OCI-LY1 (cell line): ENCODE measurements around the gene CLDN19.
"Not testable (repeated sequence)": the region's sequence is repeated elsewhere in the genome, so short reads cannot be mapped to it uniquely, and the experiment has no call there.

Experiments used
- H2AFZ ChIP-seq: fragments of 200-600 bp; sonication (generic), shearing (Covaris generic); 2 replicates; pipeline ENCODE4 v1.6.0; 2014; ENCODE audit warnings: antibody characterized with exemption, mild to moderate bottlenecking, low read length
- H3F3A ChIP-seq: fragments of 200-600 bp; sonication (generic), shearing (Covaris generic); 2 replicates; pipeline ENCODE4 v1.6.0; 2014; ENCODE audit warnings: mild to moderate bottlenecking, antibody characterized with exemption, low read length, moderate library complexity; ENCODE audit not compliant: insufficient read depth
- H3K27ac ChIP-seq: fragments of 200-600 bp; sonication (generic); 2 replicates; pipeline ENCODE4 v1.5.1; 2014; ENCODE audit warnings: low read length, mixed run types, mild to moderate bottlenecking, low read depth; ENCODE audit not compliant: poor library complexity, severe bottlenecking
- H3K27me3 ChIP-seq: fragments of 200-600 bp; sonication (generic); 2 replicates; pipeline ENCODE4 v1.6.0; 2014; ENCODE audit warnings: antibody characterized with exemption, mild to moderate bottlenecking, low read length, moderate library complexity; ENCODE audit not compliant: insufficient read depth
- H3K36me3 ChIP-seq: fragments of 200-600 bp; sonication (generic); 2 replicates; pipeline ENCODE4 v1.6.1; 2014; ENCODE audit warnings: mild to moderate bottlenecking, antibody characterized with exemption, low read length, moderate library complexity, mixed read lengths; ENCODE audit not compliant: insufficient read depth
- H3K4me1 ChIP-seq: fragments of 200-600 bp; sonication (generic); 2 replicates; pipeline ENCODE4 v1.5.1; 2014; ENCODE audit warnings: mild to moderate bottlenecking, low read length, moderate library complexity; ENCODE audit not compliant: insufficient read depth, severe bottlenecking
- H3K4me2 ChIP-seq: fragments of 200-600 bp; sonication (generic), shearing (Covaris generic); 2 replicates; pipeline ENCODE4 v1.6.1; 2014; ENCODE audit warnings: low read length
- H3K4me3 ChIP-seq: fragments of 200-600 bp; sonication (generic); 2 replicates; pipeline ENCODE4 v1.5.1; 2014; ENCODE audit warnings: low read length, low read depth, mild to moderate bottlenecking, mixed read lengths; ENCODE audit not compliant: poor library complexity, severe bottlenecking
- H3K79me2 ChIP-seq: fragments of 200-600 bp; shearing (Covaris generic); 2 replicates; pipeline ENCODE4 v1.6.1; 2016; ENCODE audit warnings: mixed run types, low read length, mixed read lengths; ENCODE audit not compliant: insufficient read depth
- H3K9ac ChIP-seq: fragments of 200-600 bp; sonication (generic), shearing (Covaris generic); 2 replicates; pipeline ENCODE4 v1.6.1; 2014; ENCODE audit warnings: mild to moderate bottlenecking, low read length, mixed read lengths
- H3K9me2 ChIP-seq: fragments of 200-600 bp; sonication (generic), shearing (Covaris generic); 2 replicates; pipeline ENCODE4 v1.6.1; 2014; ENCODE audit warnings: low read depth, mild to moderate bottlenecking, low read length, mixed read lengths
- H3K9me3 ChIP-seq: fragments of 200-600 bp; shearing (Covaris generic); 2 replicates; pipeline ENCODE4 v1.6.1; 2014; ENCODE audit warnings: low read length, mixed read lengths
- H4K20me1 ChIP-seq: fragments of 200-600 bp; sonication (generic), shearing (Covaris generic); 2 replicates; pipeline ENCODE4 v1.6.0; 2016; ENCODE audit warnings: mild to moderate bottlenecking, low read length; ENCODE audit not compliant: insufficient read depth
- CTCF ChIP-seq: fragments of 200-600 bp; sonication (generic), shearing (Covaris generic); IDR thresholded peaks from 2 replicates; pipeline ENCODE4 v1.5.1; 2017; ENCODE audit warnings: mild to moderate bottlenecking, antibody characterized with exemption, low read length, moderate library complexity, mixed read lengths
- EZH2 ChIP-seq: fragments of 200-600 bp; sonication (generic), shearing (Covaris generic); IDR thresholded peaks from 2 replicates; pipeline ENCODE4 v1.8.0; 2017; ENCODE audit warnings: borderline replicate concordance, mixed run types, mild to moderate bottlenecking, antibody characterized with exemption, low read length, moderate library complexity, mixed read lengths

Gene CLDN19

DNA sequence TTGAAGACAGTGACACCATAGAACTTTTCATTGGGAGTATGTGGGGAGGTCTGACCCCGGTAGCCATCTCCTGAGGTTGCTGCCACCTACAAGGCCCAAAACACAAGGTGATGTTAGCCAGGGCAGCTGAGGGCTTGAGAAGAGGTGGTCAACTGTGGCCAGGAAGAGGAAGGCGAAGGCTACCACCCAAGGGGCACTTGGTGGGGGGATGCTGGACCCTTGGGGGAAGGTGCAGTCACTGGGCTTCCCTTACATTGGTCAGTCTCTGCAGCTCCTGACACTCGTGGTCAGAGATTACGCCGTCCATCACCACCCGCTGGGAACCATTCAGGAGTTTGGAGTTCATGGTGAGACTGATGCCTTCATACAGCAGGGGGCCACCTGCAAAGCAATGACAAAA, 12.2 kb upstream of the CLDN19 start:
- no peaks in the 10 kb centered on the region for H4K20me1 ChIP-seq
- H3K27ac ChIP-seq: no peak overlapping the region
- TF ChIP-seq EZH2 (no peak), CTCF (no peak)
- no peaks in the 10 kb centered on the region for H3K9me3 ChIP-seq
- H3K27me3 ChIP-seq: no peaks in the 10 kb centered on the region
- no peaks in the 10 kb centered on the region for H3F3A ChIP-seq
- no peak overlapping the region for H2AFZ ChIP-seq
- H3K4me2 ChIP-seq: no peak overlapping the region
- no peak overlapping the region for H3K9ac ChIP-seq
- no peak overlapping the region for H3K4me3 ChIP-seq
- no peaks in the 10 kb centered on the region for H3K79me2 ChIP-seq
- H3K36me3 ChIP-seq: peaks cover 58% of the 10 kb centered on the region
- no peaks in the 10 kb centered on the region for H3K9me2 ChIP-seq
- no peaks in the 10 kb centered on the region for H3K4me1 ChIP-seq

GRCh38 chr1:42751511-42752070, 11.6 kb upstream of the CLDN19 start:
- H3K79me2 ChIP-seq, H4K20me1 ChIP-seq, H3F3A ChIP-seq, H3K9me3 ChIP-seq, H2AFZ ChIP-seq, H3K4me2 ChIP-seq, H3K27ac ChIP-seq, H3K4me1 ChIP-seq, H3K27me3 ChIP-seq, H3K9me2 ChIP-seq, H3K4me3 ChIP-seq, H3K9ac ChIP-seq: not testable (repeated sequence)
- H3K36me3 ChIP-seq: peaks cover 58% of the 10 kb centered on the region

DNA sequence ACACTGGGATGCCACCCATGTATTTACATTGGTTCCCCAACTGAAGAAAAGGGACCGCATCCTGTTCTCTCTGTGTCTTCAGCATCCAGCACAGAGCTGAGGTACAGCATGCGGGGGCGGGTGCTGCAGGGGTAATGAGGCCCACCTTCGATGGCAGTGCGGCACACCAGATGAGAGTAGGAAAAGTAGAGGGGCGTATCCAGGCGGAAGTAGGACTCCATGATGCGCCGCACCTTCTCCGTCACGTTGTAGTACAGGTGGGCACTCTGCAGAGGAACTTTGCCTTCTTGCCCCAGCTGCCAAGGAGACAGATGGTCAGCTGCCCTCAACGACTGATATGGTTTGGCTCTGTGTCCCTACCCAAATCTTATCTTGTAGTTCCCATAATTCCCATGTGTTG, 10.0 kb upstream of the CLDN19 start:
- Histone ChIP-seq H4K20me1 (no peaks in the 10 kb centered on the region), H3K36me3 (peaks cover 56% of the 10 kb centered on the region), H3K4me3 (no peak overlapping the region), H3K27ac (no peak overlapping the region), H3F3A (no peaks in the 10 kb centered on the region), H2AFZ (no peak overlapping the region), H3K9me3 (no peaks in the 10 kb centered on the region), H3K9ac (no peak overlapping the region), H3K27me3 (no peaks in the 10 kb centered on the region), H3K4me1 (no peaks in the 10 kb centered on the region), H3K9me2 (no peaks in the 10 kb centered on the region), H3K4me2 (no peak overlapping the region), H3K79me2 (no peaks in the 10 kb centered on the region)
- no peak for TF ChIP-seq EZH2

DNA sequence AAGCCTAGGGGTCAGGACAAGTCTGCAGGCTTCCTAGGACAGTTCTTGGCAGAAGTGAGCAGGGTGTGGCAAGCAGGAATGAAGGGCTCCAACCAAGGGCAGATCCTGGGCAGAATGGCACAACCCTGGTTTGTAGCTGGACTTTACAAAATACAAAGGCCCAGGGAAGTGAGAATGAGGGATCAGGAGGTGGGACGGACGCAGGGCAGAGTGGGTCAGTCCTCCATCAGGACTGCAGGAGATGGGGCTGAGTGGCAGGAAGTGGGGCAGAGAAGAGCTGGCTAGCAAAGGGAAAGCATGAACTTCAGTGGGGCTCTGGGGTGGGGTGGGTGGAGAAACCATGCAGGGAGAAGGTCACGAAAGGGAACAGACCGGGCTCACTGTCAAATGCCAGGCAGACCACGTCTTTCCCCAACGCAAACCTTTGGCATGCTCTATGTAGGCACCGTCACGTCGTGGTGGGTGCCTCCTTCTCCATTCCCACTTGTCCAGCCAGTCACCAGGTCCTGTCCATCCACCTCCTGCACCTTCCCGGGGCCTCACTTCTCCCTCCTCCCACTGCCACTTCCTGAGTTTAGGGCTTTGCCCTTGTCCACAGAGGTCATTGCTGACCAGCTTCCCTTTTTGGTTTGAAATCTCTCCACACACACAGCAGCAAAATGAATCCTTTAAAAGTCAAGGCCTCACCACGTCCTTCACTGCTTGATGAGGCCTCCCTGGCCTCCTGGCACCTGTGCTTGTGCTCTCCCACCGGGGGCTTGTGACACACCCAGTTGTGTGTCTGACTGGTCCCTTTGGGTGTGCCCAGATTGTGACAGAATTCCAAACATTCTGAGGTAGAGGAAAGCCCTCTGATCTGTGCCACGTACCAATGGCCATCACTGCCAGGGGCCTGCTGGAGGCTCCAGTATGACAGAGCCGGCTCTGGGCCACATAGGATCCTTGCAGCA, 8.7 kb upstream of the CLDN19 start:
- H3K9me2 ChIP-seq: no peaks in the 10 kb centered on the region
- H3K27me3 ChIP-seq: no peaks in the 10 kb centered on the region
- no peak overlapping the region for H3K27ac ChIP-seq
- peaks cover 43% of the 10 kb centered on the region for H3K36me3 ChIP-seq
- H3K4me3 ChIP-seq: no peak overlapping the region
- no peaks in the 10 kb centered on the region for H3K4me1 ChIP-seq
- TF ChIP-seq CTCF: no peak
- no peak for TF ChIP-seq EZH2
- H3K9me3 ChIP-seq: no peaks in the 10 kb centered on the region
- no peaks in the 10 kb centered on the region for H3F3A ChIP-seq
- no peak overlapping the region for H2AFZ ChIP-seq
- no peak overlapping the region for H3K4me2 ChIP-seq
- H3K79me2 ChIP-seq: no peaks in the 10 kb centered on the region
- H4K20me1 ChIP-seq: no peaks in the 10 kb centered on the region
- no peak overlapping the region for H3K9ac ChIP-seq
